ENCODE results near the gene SUCLG2.

Gene SUCLG2

DNA sequence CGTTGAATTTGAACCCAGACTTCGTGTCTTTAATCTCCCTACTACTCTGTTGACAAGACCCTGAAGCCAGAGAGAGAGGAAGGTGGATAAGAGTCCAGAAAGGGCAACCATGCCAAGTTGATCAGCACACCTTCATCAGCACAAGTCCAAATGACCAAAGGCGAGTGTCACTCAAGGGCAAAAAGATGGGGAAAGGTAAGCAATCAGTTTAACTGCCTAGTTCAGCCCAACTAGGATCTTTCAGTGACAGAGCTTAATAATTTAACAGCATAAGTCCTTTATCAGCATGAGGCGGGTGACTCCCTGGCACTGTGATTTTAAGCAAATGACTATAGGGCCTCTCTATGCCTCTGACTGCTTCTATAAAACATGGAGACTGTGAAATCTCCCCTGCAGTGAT lies 6.2 kb downstream of the SUCLG2 start:
- no peak for DNase-seq

DNA sequence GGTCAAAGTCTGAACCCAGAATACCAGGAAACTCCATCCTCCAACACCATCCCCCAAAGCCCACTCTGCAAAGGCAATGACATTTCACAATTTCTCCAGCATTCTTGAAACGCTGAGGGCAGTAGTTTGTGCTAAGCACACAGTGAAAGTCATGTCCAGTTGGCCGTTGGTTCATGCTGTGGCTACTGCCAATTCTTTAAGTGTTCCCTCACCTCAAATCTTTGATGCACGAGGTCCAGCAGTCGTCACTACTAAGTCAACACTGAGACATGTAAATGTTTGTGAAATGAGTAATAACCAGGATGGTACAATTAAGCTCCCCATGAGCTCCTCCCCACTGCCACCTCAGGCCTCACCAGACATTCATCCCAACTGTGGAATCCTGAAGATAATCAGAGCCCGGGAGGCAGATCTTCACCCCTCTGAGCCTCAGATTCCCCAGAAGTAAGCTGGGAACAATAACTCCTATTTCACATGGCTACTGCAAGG lies 7.0 kb downstream of the SUCLG2 start:
- no peak for DNase-seq

- no peak for DNase-seq
Measured at GRCh38 chr3:67646586-67647234, 7.7 kb downstream of the SUCLG2 start.

GRCh38 chr3:67644827-67645226 lies 9.6 kb downstream of the SUCLG2 start:
- no peak for DNase-seq

DNA sequence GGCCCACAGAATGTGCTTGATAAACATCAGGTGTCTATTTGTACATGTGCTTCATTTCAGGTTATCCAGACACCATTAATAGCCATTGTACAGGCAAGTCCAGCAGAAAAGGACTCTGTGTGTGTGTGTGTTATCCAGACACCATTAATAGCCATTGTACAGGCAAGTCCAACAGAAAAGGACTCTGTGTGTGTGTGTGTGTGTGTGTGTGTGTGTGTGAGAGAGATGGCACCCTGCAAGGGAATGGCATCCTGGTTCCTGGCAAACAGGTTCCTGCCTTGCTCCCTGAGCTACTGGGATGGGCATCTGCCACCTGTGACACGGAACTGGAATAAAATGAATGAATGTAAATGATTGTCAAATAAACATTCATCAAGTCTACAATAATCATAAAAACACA lies 11.7 kb downstream of the SUCLG2 start:
- no peak for DNase-seq

DNA sequence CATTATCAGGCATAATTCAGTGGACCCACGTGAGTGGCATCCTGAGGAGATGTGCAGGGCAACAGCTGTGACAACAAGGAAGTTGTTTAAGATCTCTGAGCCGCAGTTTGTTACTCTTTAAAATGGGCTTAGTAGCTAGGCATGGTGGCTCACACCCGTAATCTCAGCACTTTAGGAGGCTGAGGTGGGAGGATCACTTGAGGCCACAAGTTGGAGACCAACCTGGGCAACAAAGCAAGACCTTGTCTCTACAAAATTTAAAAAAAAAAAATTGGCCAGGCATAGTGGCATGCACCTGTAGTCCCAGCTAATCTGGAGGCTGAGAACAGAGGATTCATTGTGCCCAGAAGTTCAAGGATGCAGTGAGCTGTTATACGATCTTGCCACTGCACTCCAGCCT lies 12.2 kb downstream of the SUCLG2 start:
- no peak for DNase-seq

DNA sequence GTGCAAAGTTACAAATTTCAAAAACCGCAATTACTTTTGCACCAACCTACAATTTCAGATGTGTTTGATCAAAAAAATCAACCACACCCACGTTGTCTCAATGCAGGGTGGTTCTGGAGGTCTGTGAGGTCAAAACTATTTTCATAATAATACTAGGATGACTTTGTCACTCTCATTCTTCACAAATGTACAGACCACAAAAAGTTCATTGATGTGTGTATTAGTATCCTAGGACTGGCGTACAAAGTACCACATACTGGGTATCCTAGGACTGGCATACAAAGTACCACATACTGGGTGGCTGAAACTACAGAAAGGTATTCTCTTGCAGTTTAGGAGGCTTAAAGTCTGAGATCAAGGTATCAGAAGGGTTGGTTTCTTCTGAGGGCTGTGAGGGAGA lies 13.0 kb downstream of the SUCLG2 start:
- no peak for DNase-seq

GRCh38 chr3:67640023-67640660 lies 14.3 kb downstream of the SUCLG2 start:
- DNase-seq = no peak

DNA sequence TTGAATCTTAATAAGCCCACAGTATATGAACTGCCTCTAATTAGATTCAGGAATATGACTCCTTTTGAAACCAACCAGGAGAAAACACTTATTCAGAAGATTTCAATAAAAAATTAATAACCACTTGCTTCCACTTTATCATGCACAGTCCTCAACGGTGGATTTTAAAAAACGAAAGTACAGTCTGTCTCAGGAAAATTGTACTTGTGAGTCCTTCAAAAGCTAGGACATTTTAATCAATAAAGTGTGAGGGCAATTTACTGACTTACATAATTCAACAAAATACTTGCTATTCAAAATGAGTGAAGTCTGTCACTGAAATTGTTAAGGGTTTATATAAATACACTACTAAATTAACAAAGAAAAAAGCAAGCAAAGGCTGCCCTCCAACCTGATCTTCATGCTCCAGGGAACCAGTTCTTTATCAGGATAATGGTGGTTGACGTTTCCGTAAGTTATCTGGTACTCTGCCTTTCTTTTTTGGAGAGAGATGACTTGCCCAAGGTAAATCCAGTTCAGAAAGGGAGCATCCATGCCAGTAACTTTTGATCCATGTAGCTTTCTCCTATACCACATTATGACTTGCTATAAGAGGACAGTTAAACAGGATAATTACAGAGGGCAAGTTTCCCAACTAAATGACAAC lies 17.0 kb downstream of the SUCLG2 start:
- DNase-seq = no peak

GRCh38 chr3:67635806-67636205 lies 18.6 kb downstream of the SUCLG2 start:
- DNase-seq = no peak

DNA sequence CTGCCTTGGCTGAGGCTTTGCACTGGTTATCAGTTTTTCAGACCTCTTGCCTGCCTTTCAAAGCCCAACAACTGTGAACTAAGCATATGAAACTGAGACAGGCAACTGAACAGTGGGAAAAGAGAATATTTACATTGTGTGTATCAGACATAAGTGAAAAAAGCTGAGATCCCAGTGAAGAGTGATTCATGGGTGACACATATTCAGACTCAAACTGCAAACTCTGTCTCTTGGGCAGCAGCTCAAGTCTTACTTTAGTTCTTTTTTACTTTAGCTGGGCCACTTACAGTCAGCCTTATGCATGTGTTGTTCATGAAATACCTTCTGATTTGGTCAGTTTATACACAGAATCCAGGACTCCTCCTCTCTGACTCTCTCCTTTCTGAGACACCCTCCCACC lies 19.2 kb downstream of the SUCLG2 start:
- no peak for DNase-seq

DNA sequence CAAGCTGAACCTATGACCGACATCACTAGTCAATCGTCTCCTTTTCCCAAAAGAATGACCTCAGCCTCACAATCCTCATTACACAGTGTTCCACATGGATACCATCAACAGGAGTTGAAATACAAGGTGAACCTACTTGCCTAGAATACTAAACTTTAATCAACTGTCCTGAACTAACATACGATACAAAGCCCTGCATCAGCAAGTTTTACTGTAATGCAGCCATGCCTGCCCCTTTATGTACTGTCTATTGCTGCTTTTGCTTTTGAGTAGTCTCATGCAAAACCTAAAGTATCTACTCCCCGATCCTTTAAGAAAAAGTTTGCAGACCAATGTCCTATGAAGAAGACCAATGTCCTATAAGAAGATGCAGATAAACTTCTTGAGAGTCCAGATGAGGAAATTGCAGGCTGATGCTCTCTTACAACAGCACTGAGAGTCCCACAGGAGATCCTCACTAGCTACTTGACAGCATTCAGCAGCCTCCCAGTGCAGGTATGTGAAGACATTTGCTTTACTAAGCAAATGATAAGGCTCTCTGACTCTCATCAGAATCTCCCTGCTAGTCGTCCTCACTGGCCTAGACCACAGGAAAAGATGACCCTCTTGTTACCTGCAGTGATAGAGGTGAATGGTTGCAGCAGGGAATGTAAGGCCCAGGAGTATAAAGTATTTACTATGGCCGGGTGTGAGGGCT lies 23.6 kb downstream of the SUCLG2 start:
- no peak for DNase-seq

DNA sequence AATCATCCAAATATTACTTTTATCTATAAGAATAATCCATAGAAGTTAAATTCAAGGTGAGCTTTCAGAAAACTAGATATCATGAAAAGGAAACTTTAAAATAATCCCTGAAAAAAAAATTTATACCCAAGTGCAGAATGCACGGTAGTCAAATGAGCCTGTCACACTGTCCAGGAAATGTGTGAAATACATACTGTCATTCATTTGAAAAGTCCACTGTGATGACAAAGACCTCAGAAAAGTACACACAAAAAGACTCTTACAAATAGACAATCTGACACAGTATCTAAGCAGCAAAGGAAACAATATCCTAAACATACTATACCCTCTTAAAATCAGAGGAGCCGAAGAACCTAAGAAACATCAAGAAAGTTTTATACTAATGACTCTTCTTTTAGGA lies 29.7 kb downstream of the SUCLG2 start:
- no peak for DNase-seq

DNA sequence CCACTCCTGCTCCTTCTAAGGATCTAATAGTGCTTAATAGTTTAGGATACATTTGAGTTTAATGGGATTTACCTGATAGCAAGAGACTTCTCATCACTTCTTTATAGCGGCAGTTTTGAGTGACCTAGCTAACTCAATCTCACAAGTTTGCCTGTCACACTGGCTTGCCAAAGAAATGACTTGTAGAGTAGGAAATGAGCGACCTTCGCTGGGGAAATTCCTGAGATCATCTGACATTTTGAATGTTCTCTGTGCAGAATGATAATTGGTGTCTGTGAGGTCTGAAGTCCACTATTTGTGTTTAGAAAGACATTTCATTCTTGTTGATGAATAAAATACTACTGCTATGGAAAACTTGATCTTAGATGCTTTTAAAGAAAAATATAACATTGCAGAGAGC lies 30.3 kb downstream of the SUCLG2 start:
- DNase-seq = no peak

DNA sequence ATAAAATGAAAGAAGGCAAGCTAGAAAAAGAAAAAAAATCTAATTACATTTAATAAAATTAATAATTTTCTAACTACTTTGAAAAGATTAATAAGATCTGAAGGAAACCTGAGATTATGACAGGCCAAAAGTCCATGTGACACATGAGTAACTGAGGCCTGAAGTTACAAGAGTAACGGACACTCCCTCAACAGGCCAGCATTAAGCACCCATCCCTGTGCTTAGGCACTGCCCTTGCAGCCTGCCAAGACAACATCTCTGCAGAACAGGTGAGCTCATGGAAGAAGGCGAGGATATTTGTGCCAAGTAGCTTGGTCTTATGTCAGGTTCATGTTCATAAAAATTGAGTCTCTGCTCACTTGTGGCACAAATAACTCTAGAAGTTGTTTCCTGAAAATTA lies 31.8 kb downstream of the SUCLG2 start:
- no peak for DNase-seq

DNA sequence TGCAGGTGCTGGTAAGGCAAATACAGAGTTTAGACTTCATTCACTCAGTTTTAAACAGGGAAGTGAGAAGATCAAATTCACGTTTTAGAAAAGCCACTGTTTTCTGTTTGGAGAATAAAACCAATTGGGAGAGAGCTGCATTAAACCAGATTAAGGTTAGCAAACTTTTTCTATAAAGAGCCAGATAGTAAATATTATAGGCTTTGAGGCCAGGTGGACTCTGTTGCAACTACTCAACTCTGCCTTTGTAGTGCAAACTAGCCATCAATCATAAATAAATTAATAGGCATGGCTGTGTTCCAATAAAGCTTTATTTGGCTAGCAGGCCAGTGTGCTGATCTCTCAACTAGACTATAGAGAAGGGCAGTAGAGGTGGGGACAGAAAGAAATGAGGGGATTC lies 33.5 kb downstream of the SUCLG2 start:
- no peak for DNase-seq

DNA sequence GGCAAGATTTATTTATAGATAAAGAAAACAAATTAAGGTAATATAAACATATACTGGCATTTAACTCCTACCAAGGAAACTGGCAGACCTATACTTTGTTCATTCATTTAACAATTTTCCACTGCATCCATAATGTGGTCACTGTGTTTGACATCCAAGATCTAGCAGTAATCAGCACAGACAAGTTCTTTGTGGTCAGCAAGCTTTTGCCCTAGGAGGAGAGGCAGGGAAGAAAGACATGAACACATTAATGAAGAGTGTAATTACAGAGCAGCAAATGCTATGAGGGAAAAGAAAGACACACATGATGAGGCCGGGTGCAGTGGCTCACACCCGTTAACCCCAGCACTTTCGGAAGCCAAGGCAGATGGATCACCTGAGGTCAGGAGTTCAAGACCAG lies 34.4 kb downstream of the SUCLG2 start:
- no peak for DNase-seq

DNA sequence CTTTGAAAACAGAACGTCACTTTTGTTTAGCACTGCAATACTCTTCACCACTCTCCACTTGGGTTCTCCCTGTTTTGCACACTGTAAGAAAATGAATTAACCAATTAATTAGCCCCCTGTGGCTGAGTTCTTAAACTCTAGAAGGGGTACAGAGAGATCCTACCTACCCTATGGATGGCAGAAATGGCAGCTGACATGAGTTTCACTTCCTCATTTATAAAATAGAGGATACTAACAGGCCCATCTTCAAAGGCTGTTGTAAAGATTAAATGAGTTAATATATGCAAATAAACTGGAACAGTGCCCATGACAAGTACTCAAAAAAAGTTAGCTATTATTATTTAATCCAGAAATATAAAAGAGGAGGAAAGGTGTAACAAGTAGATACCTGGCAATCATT lies 36.9 kb downstream of the SUCLG2 start:
- DNase-seq = no peak

GRCh38 chr3:67616046-67616445 lies 38.4 kb downstream of the SUCLG2 start:
- DNase-seq = no peak

- DNase-seq = no peak
Measured at GRCh38 chr3:67614195-67614594, 40.2 kb downstream of the SUCLG2 start.

- DNase-seq = no peak
Measured at GRCh38 chr3:67610458-67610857, 44.0 kb downstream of the SUCLG2 start.

DNA sequence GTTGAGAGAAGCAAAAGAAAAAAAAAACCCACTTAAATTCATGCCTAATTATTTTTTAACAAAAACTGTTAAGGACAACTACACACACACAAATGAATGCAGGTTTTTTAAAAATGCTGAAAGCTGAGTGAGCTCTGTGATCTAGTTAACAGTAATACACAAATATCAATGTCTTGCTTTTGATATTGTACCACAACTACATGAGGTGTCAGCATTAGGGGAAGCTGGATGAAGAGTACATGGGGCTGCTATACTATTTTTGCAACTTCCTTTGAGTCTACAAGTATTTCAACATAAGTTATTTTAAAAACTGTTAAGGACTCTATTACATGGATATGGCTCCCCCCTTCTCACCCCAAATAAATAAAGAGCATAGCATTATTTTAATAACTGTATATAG lies 44.7 kb downstream of the SUCLG2 start:
- DNase-seq = no peak

DNA sequence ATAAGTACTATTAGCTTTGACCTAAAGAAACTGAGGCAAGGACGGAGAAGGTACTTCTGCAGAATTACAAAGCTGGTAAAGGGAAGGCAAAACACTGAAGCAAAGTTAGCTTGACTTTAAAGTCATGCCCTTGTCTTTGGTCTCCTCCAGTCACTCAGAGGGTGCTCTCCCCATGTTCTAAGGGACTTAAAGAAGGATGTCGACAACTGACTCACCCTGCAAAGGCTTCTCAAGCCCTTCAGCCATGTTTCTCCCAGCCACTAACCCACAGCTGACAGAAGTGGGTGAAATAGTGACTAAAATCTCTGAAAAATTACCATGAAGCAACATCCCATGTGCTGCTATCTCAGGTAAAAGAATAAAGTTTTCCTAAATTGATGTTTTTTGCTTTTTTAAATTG lies 46.4 kb downstream of the SUCLG2 start:
- no peak for DNase-seq

- no peak for DNase-seq
Measured at GRCh38 chr3:67605377-67605776, 49.0 kb downstream of the SUCLG2 start.

All from NCI-H1694 treated with DMSO at 0.1 percent for 48 hours (cell line).